Pancreas (tissue), 10 donors: ENCODE measurements around the gene TSPO2. TPM values are rescaled to one million over a fixed set of nuclear protein-coding genes. Genes with fewer than 3 reads are reported as not detected.

ENCODE experiments used
- ATAC-seq, 4 donors: fragments of 200-7000 bp; cut with Tn5 transposase; one replicate each; pipeline versions ENCODE4 v1.8.0 to v1.9.1; 2020; ENCODE audit warnings: mild to moderate bottlenecking in 4 of 4, moderate library complexity in 4 of 4
- DNase-seq, 6 donors: peaks; one replicate each; pipeline ENCODE4 v3.0.0-alpha.2; 2020
- FAIRE-seq: peaks from 2 replicates; lab custom pipeline; 2012; peaks lifted over from hg19 to GRCh38; lab: Jason Lieb, UNC
- H3K27ac ChIP-seq, 4 donors: fragments of 200-600 bp; sonication (generic); 1 replicate in 3 of 4; 2 replicates in 1 of 4; pipeline versions ENCODE4 v1.5.0 to v1.8.0; 2020
- H3K27me3 ChIP-seq, 4 donors: fragments of 200-600 bp; one replicate each; pipeline ENCODE4 v1.8.0; 2021
- H3K36me3 ChIP-seq, 3 donors: fragments of 200-600 bp; sonication (generic) in 1 of 3; one replicate each; pipeline versions ENCODE4 v1.5.0 to v1.8.0; 2020 to 2021
- H3K4me1 ChIP-seq, 3 donors: fragments of 200-600 bp; one replicate each; pipeline ENCODE4 v1.8.0; 2021
- H3K4me3 ChIP-seq, 4 donors: fragments of 200-600 bp; sonication (generic) in 2 of 4; one replicate each; pipeline versions ENCODE4 v1.5.0 to v1.8.0; 2020 to 2021
- H3K9me3 ChIP-seq, 4 donors: fragments of 200-600 bp; one replicate each; pipeline ENCODE4 v1.8.0; 2021
- CTCF ChIP-seq, 4 donors: fragments of 200-600 bp; sonication (generic) in 3 of 4; IDR thresholded peaks; one replicate each; pipeline versions ENCODE4 v1.5.0 to v1.8.0; 2021; ENCODE audit warnings: antibody characterized with exemption in 4 of 4
- WGBS, 2 donors: extraction: QIAGEN DNeasy Blood & Tissue Kit; methylation state at CpG; one replicate each; pipeline ENCODE4 v1.1.7; 2013; 5-methylcytosine and 5-hydroxymethylcytosine counted together
- intact Hi-C, 3 donors: fragments of 100-400 bp; cut with DNase I; formaldehyde crosslinking; loops; one replicate each; pipeline versions ENCODE4 v1.11.1 to v1.14.2; 2022
- polyA plus RNA-seq, 2 donors: library from polyadenylated mRNA; stranded (reverse); fragments of 200-250 nt; gene quantifications; one replicate each; pipeline ENCODE4 v1.2.3, GENCODE V29; 2013
- total RNA-seq, 6 donors: library from RNA; stranded (reverse); fragmentation: NEBNext Ultra II Directional in 4 of 6; extraction: Animal tissue kit (Norgen Biotek cat#: 25700) in 4 of 6; gene quantifications; one replicate each; pipeline versions ENCODE4 v1.2.1 to v1.2.4, GENCODE V29; 2021 to 2023
- donor health status: healthy with polysubstance abuse.
- donor health status: DM: no; HTN: no; CAD: no; lungs with moderate emphysema.
- donor health status: DM: no; HTN: no; CAD: no.
- donor health status: control.
- donor health status: control.
- donor health status: Bipolar disorder and iron deficiency.
- donor health status: DM: yes; HTN: yes; CAD: no.
- donor health status: DM: no; HTN: no; CAD: no.
- donor health status: DM: no; HTN: no; CAD: no.
- donor health status: DM: yes; HTN: yes; CAD: no.

TSPO2 gene
- total and polyA plus RNA-seq, 8 donors: 0.12 to 0.42 (median 0.28) TPM; not detected in 5

DNA sequence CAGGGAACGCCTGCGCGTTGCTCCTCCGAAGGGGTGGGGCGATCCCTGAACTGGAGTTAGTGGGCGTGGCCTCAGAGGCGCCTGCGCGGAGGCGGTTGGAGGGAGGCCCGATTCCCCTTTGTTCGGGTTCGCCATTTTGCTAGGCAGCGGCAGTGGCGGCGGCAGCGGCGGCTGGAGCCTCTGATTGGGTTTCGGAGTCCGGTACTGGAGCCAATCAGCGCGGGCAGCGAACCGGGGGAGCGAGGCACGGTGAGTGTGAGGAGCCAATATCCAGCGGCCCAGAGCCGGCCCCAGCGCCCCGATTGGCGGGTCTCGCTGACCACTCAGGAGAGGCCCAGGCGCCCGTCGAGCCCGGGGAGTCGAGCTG is 30.6 kb downstream of the TSPO2 start, which contains the start of gene NFYA:
Gene NFYA (plus strand): TSS at position 139 of the 367 bp plus-strand sequence. CDS start 6,116 bp downstream, outside the sequence.
- intact Hi-C loops: no loop called here
- Histone ChIP-seq H3K27me3 (no peaks in the 10 kb centered on the region), H3K9me3 (no peaks in the 10 kb centered on the region), H3K27ac (peak within 1 kb of the TSS; percentile 98 to 100 (median 99)), H3K4me1 (peaks cover 7 to 33% (median 33%) of the 10 kb centered on the region in 3 donors), H3K4me3 (peak within 1 kb of the TSS; percentile 89 to 98 (median 94)), H3K36me3 (peaks cover 0 to 4% (median 0%) of the 10 kb centered on the region in 3 donors)
- TF ChIP-seq CTCF (IDR thresholded peaks at IDR 0.05): no peak
- FAIRE-seq (peak; percentile 98), DNase-seq (peak in 3 of 6 donors; percentile 99 to 100 (median 100)), ATAC-seq (peak; percentile 70 to 87 (median 80))
- 0% methylated on average over 36 to 37 of the region's 37 CpGs for WGBS, 2 donors

- peak; percentile 32 to 49 (median 36) for ATAC-seq
- Histone ChIP-seq H3K4me1 (peaks cover 7 to 34% (median 33%) of the 10 kb centered on the region in 3 donors), H3K27ac (peak overlapping the region; percentile 98 to 100 (median 99)), H3K27me3 (no peaks in the 10 kb centered on the region), H3K4me3 (peak overlapping the region; percentile 89 to 98 (median 94)), H3K36me3 (peaks cover 0 to 4% (median 0%) of the 10 kb centered on the region in 3 donors), H3K9me3 (no peaks in the 10 kb centered on the region)
- 0 to 1% methylated on average over 48 to 74 of the region's 74 CpGs for WGBS, 2 donors
- TF ChIP-seq CTCF (IDR thresholded peaks at IDR 0.05): peak in 2 of 4 donors; percentile 20 to 21
- FAIRE-seq: no peak
- peak; percentile 88 to 93 (median 90) for DNase-seq
- intact Hi-C loops: no loop called here
Observed at GRCh38 chr6:41073203-41073967, 31.1 kb downstream of the TSPO2 start.

- no peak for TF ChIP-seq CTCF (IDR thresholded peaks at IDR 0.05)
- H3K9me3 ChIP-seq: no peaks in the 10 kb centered on the region
- no peaks in the 10 kb centered on the region for H3K27me3 ChIP-seq
- FAIRE-seq (no peak), ATAC-seq (no peak), DNase-seq (no peak)
- peak overlapping the region; percentile 98 to 100 (median 99) for H3K27ac ChIP-seq
- peak overlapping the region; percentile 89 to 98 (median 94) for H3K4me3 ChIP-seq
- intact Hi-C loops: no loop called here
- WGBS, 2 donors: 2% methylated on average over 11 of the region's 11 CpGs
- H3K36me3 ChIP-seq: peaks cover 0 to 4% (median 0%) of the 10 kb centered on the region in 3 donors
- peaks cover 7 to 34% (median 33%) of the 10 kb centered on the region in 3 donors for H3K4me1 ChIP-seq
Observed at GRCh38 chr6:41073968-41074691, 31.9 kb downstream of the TSPO2 start.

GRCh38 chr6:41074692-41075436 is 32.6 kb downstream of the TSPO2 start:
- H3K36me3 ChIP-seq: peaks cover 0 to 2% (median 0%) of the 10 kb centered on the region in 3 donors
- no peak for DNase-seq

More at GRCh38 chr6:41074692-41075436, 32.6 kb downstream of the TSPO2 start:
- ATAC-seq: no peak
- Histone ChIP-seq H3K4me3 (peak overlapping the region in 2 of 4 donors; percentile 89 to 98), H3K27me3 (no peaks in the 10 kb centered on the region), H3K27ac (peak overlapping the region in 2 of 4 donors; percentile 99 to 100), H3K4me1 (peaks cover 7 to 34% (median 33%) of the 10 kb centered on the region in 3 donors), H3K9me3 (no peaks in the 10 kb centered on the region)
- no peak for FAIRE-seq
- TF ChIP-seq CTCF (IDR thresholded peaks at IDR 0.05): no peak
- intact Hi-C loops: no loop called here
- WGBS, 2 donors: 20 to 24% methylated on average over 11 of the region's 11 CpGs
